GM12878 (cell line): Measurements from ENCODE around the gene MAGI2.

Source experiments
- BCL11A ChIP-seq: IDR thresholded peaks from 2 replicates; pipeline ENCODE4 v1.6.1; 2011; ENCODE audit warnings: low read depth, low read length
- CHD1 ChIP-seq: IDR thresholded peaks from 2 replicates; pipeline ENCODE4 v1.6.1; 2012; ENCODE audit warnings: low read depth, low read length, improper control_type of control experiment
- CTCF ChIP-seq, 3 experiments: IDR thresholded peaks in 2 of 3; conservative IDR thresholded peaks in 1 of 3; 2 replicates each; pipeline ENCODE4 v1.5.1; 2011; ENCODE audit warnings: low read depth in 3 of 3, low read length in 3 of 3, mild to moderate bottlenecking in 3 of 3, control low read depth in 2 of 3, moderate library complexity in 2 of 3, inconsistent platforms in 1 of 3, mixed read lengths in 1 of 3; ENCODE audit not compliant: control insufficient read depth in 2 of 3, insufficient read depth in 1 of 3; ENCODE audit errors: extremely low read depth in 1 of 3
- FOXK2 ChIP-seq: fragments of 450-650 bp; IDR thresholded peaks from 2 replicates; pipeline ENCODE4 v1.6.1; 2017; ENCODE audit warnings: mild to moderate bottlenecking, moderate library complexity
- POLR2AphosphoS5 ChIP-seq: IDR thresholded peaks from 2 replicates; pipeline ENCODE4 v1.6.1; 2011; ENCODE audit warnings: mild to moderate bottlenecking, low read length, inconsistent platforms
- POU2F2 ChIP-seq: IDR thresholded peaks from 3 replicates; pipeline ENCODE4 v1.6.1; 2011; ENCODE audit warnings: low read depth, mild to moderate bottlenecking, low read length, borderline replicate concordance

DNA sequence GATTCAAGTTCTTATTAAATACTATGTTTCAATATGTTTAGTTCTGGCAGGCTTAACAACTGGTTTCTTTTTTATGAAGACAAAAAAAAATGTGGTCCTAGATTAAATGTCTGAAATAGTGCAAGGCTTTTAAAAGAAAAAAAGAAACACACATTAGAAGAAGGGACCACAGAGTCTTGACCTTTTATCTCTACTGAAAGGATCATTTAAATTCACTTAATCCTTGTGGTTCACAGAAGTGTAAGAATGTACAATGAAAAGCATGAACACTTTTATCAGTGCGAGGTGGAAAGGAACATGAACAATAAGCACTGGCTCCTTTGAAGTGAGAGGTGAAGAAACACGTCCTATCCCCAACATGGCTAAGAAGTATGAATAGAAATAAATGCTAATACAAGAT lies 765.1 kb downstream of the MAGI2 start:
- no peak for TF ChIP-seq POLR2AphosphoS5
- no peak for TF ChIP-seq BCL11A
- TF ChIP-seq FOXK2: no peak
- TF ChIP-seq CHD1: no peak
- TF ChIP-seq POU2F2: no peak
- TF ChIP-seq CTCF (IDR thresholded peaks at IDR 0.05 in 2 of 3, conservative IDR thresholded peaks at IDR 0.05 in 1 of 3; ENCODE audit: control insufficient read depth in 2 of 3, extremely low read depth in 1 of 3, insufficient read depth in 1 of 3, low read depth in 3 of 3, low read length in 3 of 3): no peak
